Measurements from ENCODE around the gene YTHDF2. TPM values are rescaled to one million over a fixed set of nuclear protein-coding genes. Genes with fewer than 3 reads are reported as not detected.

Gene YTHDF2
- total RNA-seq, 1 experiment from 2014 or later: 55.0 TPM

- Histone ChIP-seq H3K4me3 (ENCODE audit: low read length) (no peak within 1 kb of the TSS), H2AFZ (ENCODE audit: low read length) (no peak within 1 kb of the TSS), H3F3A (ENCODE audit: low read length, unreplicated experiment) (no peaks in the 10 kb centered on the region), H3K36me3 (ENCODE audit: low read depth, low read length) (no peaks in the 10 kb centered on the region), H4K20me1 (ENCODE audit: low read length) (no peaks in the 10 kb centered on the region), H3K79me2 (ENCODE audit: low read length) (no peaks in the 10 kb centered on the region), H3K4me1 (ENCODE audit: insufficient read depth, low read length) (no peaks in the 10 kb centered on the region), H3K4me2 (ENCODE audit: low read length) (0 out of 2 replicates have a peak within 1 kb of the TSS, but pooled peaks have one; percentile 16), H3K27ac (ENCODE audit: low read length) (no peak within 1 kb of the TSS), H3K27me3 (ENCODE audit: low read length) (peaks cover 49% of the 10 kb centered on the region), H3K9ac (ENCODE audit: low read length) (no peak within 1 kb of the TSS), H3K9me3 (ENCODE audit: low read length) (no peaks in the 10 kb centered on the region), H3K9me2 (replicated peaks; ENCODE audit: low read length) (no peaks in the 10 kb centered on the region)
- no TSS peak for BruUV-seq (replicated peaks)
- ATAC-seq (no peak), DNase-seq (no peak)
- CTCF ChIA-PET: no interaction called here
- intact Hi-C loops (cut with micrococcal nuclease): no loop called here
- POLR2A ChIA-PET (ENCODE audit: unreplicated experiment): no interaction called here
- TF ChIP-seq EZH2phosphoT487 (IDR thresholded peaks at IDR 0.05; ENCODE audit: borderline replicate concordance, low read length) (no peak), EZH2 (IDR thresholded peaks at IDR 0.05; ENCODE audit: low read length, unreplicated experiment) (no peak), CTCF (conservative IDR thresholded peaks at IDR 0.05; ENCODE audit: low read depth, low read length) (no peak)
These were observed 75.3 kb downstream of the YTHDF2 start, which contains the start of gene OPRD1 for GRCh38 chr1:28811766-28812668. Gene OPRD1, plus strand, starts transcription at chr1:28812170. Its CDS starts 214 bp downstream, at chr1:28812384.

DNA sequence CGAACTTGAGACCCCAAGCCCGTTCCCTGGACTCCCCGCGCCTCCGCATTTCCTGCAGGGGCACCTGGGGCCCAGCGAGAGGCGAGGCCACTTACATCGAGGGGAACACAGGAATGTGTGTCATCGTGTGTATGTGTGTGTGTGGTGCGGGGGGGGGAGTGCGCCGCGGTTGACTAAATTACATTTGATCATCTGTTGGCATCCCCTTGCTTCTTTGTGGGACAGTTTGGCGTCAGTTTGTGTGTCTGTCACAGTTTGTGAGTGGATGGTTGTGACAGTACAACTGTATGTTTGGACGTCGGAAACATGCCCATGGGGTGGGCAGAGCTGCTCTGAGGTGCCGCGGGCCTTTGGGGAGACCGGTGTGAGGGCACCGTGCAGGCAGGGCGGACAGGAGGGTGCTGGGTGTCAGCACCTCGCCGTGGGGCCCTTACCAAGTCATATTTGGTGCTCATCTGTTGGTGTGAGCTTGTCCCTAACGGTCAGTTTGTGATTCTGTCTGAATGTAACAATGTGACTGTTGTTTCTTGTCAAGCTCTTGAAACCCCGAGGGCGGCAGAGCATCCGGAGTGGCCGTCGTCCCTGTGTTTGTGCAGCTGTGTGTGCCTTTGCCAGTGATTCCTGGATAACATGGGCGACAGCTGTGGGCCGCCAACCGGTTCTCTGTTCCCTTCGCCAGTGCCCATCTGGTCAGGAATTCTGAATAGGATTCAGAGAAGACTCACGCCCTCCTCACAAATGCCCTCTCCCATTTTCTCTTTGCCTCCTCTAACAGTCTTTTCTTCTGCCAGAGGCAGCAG lies 76.1 kb downstream of the YTHDF2 start:
- peak; percentile 11; the same call in 1 of the 2 replicates for ATAC-seq

More for the DNA sequence above, 76.1 kb downstream of the YTHDF2 start:
- no peak for DNase-seq
- no peak overlapping the region for H3K4me3 ChIP-seq (ENCODE audit: low read length)
- no peaks in the 10 kb centered on the region for H3F3A ChIP-seq (ENCODE audit: low read length, unreplicated experiment)
- BruUV-seq (replicated peaks): no TSS peak
- 0 out of 2 replicates have a peak overlapping the region, but pooled peaks have one; percentile 16 for H3K4me2 ChIP-seq (ENCODE audit: low read length)
- intact Hi-C loops (cut with micrococcal nuclease): no loop called here
- H3K79me2 ChIP-seq (ENCODE audit: low read length): no peaks in the 10 kb centered on the region
- peaks cover 52% of the 10 kb centered on the region for H3K27me3 ChIP-seq (ENCODE audit: low read length)
- POLR2A ChIA-PET (ENCODE audit: unreplicated experiment): no interaction called here
- CTCF ChIA-PET: no interaction called here
- peak; percentile 78; the same call in 1 of the 2 replicates for TF ChIP-seq EZH2phosphoT487 (IDR thresholded peaks at IDR 0.05; ENCODE audit: borderline replicate concordance, low read length)
- no peak for TF ChIP-seq CTCF (conservative IDR thresholded peaks at IDR 0.05; ENCODE audit: low read depth, low read length)
- peak; percentile 70 for TF ChIP-seq EZH2 (IDR thresholded peaks at IDR 0.05; ENCODE audit: low read length, unreplicated experiment)
- H3K9me2 ChIP-seq (replicated peaks; ENCODE audit: low read length): no peaks in the 10 kb centered on the region
- H3K9me3 ChIP-seq (ENCODE audit: low read length): no peaks in the 10 kb centered on the region
- no peaks in the 10 kb centered on the region for H3K36me3 ChIP-seq (ENCODE audit: low read depth, low read length)
- H3K9ac ChIP-seq (ENCODE audit: low read length): no peak overlapping the region
- H3K4me1 ChIP-seq (ENCODE audit: insufficient read depth, low read length): no peaks in the 10 kb centered on the region
- H2AFZ ChIP-seq (ENCODE audit: low read length): no peak overlapping the region
- no peak overlapping the region for H3K27ac ChIP-seq (ENCODE audit: low read length)
- H4K20me1 ChIP-seq (ENCODE audit: low read length): no peaks in the 10 kb centered on the region

Measured in PC-3 (cell line).